Liver (tissue), 9 donors: ENCODE measurements around the gene PPP1R16B. TPM values are rescaled to one million over a fixed set of nuclear protein-coding genes. Genes with fewer than 3 reads are reported as not detected.

Source experiments
- DNase-seq: peaks from one replicate; pipeline ENCODE4 v3.0.0-alpha.2; 2017; ENCODE audit warnings: low spot score
- H3K27ac ChIP-seq, 2 donors: one replicate each; pipeline ENCODE4 v1.7.0; 2013; ENCODE audit warnings: inconsistent platforms in 2 of 2, low read length in 2 of 2, control low read depth in 1 of 2, low read depth in 1 of 2, mild to moderate bottlenecking in 1 of 2
- H3K27me3 ChIP-seq, 4 donors: one replicate each; pipeline versions ENCODE4 v1.6.1 to v1.7.0; 2013; ENCODE audit warnings: low read length in 3 of 4, inconsistent platforms in 1 of 4, mild to moderate bottlenecking in 1 of 4, moderate library complexity in 1 of 4; ENCODE audit not compliant: control insufficient read depth in 4 of 4, insufficient read depth in 4 of 4
- H3K36me3 ChIP-seq, 4 donors: one replicate each; pipeline versions ENCODE4 v1.6.1 to v1.7.0; 2013; ENCODE audit warnings: low read length in 3 of 4, mild to moderate bottlenecking in 3 of 4, low read depth in 1 of 4, moderate library complexity in 1 of 4; ENCODE audit not compliant: control insufficient read depth in 4 of 4, insufficient read depth in 3 of 4
- H3K4me1 ChIP-seq, 4 donors: one replicate each; pipeline versions ENCODE4 v1.6.1 to v1.7.0; 2013; ENCODE audit warnings: low read length in 3 of 4, mild to moderate bottlenecking in 3 of 4, moderate library complexity in 1 of 4; ENCODE audit not compliant: control insufficient read depth in 4 of 4, insufficient read depth in 4 of 4
- H3K4me3 ChIP-seq, 3 donors: one replicate each; pipeline versions ENCODE4 v1.6.1 to v1.7.0; 2013; ENCODE audit warnings: low read length in 3 of 3, control low read depth in 1 of 3, low read depth in 1 of 3, mild to moderate bottlenecking in 1 of 3
- H3K9ac ChIP-seq, 2 donors: one replicate each; pipeline ENCODE4 v1.7.0; 2013; ENCODE audit warnings: low read length in 2 of 2, mild to moderate bottlenecking in 2 of 2, moderate library complexity in 2 of 2, control low read depth in 1 of 2, low read depth in 1 of 2
- H3K9me3 ChIP-seq, 4 donors: one replicate each; pipeline versions ENCODE4 v1.6.1 to v1.7.0; 2013; ENCODE audit warnings: low read length in 3 of 4; ENCODE audit not compliant: control insufficient read depth in 4 of 4
- ATF3 ChIP-seq: IDR thresholded peaks from 2 replicates; pipeline ENCODE4 v1.6.1; 2016; ENCODE audit warnings: antibody characterized with exemption
- CTCF ChIP-seq: fragments of 150-350 bp; IDR thresholded peaks from 2 replicates; pipeline ENCODE4 v1.5.1; 2017; ENCODE audit warnings: improper control_type of control experiment, low read depth, low read length; ENCODE audit not compliant: missing input control
- EGR1 ChIP-seq, 2 donors: IDR thresholded peaks; 2 replicates each; pipeline ENCODE4 v1.6.1; 2016 to 2018; ENCODE audit warnings: antibody characterized with exemption in 2 of 2, low read depth in 2 of 2
- FOXA1 ChIP-seq: IDR thresholded peaks from 2 replicates; pipeline ENCODE4 v1.6.1; 2016; ENCODE audit warnings: antibody characterized with exemption
- GABPA ChIP-seq, 2 donors: IDR thresholded peaks in 1 of 2; conservative IDR thresholded peaks in 1 of 2; 2 replicates each; pipeline ENCODE4 v1.6.1; 2016; ENCODE audit warnings: antibody characterized with exemption in 2 of 2, mild to moderate bottlenecking in 1 of 2, moderate library complexity in 1 of 2
- HNF4A ChIP-seq, 2 donors: conservative IDR thresholded peaks; 2 replicates each; pipeline ENCODE4 v1.6.1; 2016; ENCODE audit warnings: antibody characterized with exemption in 2 of 2, mild to moderate bottlenecking in 2 of 2
- HNF4G ChIP-seq: IDR thresholded peaks from 2 replicates; pipeline ENCODE4 v1.6.1; 2016; ENCODE audit warnings: antibody characterized with exemption
- JUND ChIP-seq, 2 donors: IDR thresholded peaks; 2 replicates each; pipeline ENCODE4 v1.6.1; 2016; ENCODE audit warnings: antibody characterized with exemption in 2 of 2
- MAX ChIP-seq: IDR thresholded peaks from 2 replicates; pipeline ENCODE4 v1.6.1; 2016; ENCODE audit warnings: antibody characterized with exemption
- NR2F2 ChIP-seq: IDR thresholded peaks from 2 replicates; pipeline ENCODE4 v1.6.1; 2016; ENCODE audit warnings: antibody characterized with exemption
- RAD21 ChIP-seq, 2 donors: IDR thresholded peaks; 2 replicates each; pipeline ENCODE4 v1.6.1; 2016; ENCODE audit warnings: antibody characterized with exemption in 2 of 2, mild to moderate bottlenecking in 2 of 2
- REST ChIP-seq: IDR thresholded peaks from 2 replicates; pipeline ENCODE4 v1.6.1; 2016; ENCODE audit warnings: antibody characterized with exemption, mild to moderate bottlenecking
- RXRA ChIP-seq, 2 donors: IDR thresholded peaks; 2 replicates each; pipeline ENCODE4 v1.6.1; 2017 to 2018; ENCODE audit warnings: antibody characterized with exemption in 2 of 2, mild to moderate bottlenecking in 1 of 2
- SP1 ChIP-seq: IDR thresholded peaks from 2 replicates; pipeline ENCODE4 v1.6.1; 2018; ENCODE audit warnings: antibody characterized with exemption, mild to moderate bottlenecking
- YY1 ChIP-seq: IDR thresholded peaks from 2 replicates; pipeline ENCODE4 v1.6.1; 2016; ENCODE audit warnings: antibody characterized with exemption, mild to moderate bottlenecking
- ZBTB33 ChIP-seq: IDR thresholded peaks from 2 replicates; pipeline ENCODE4 v1.6.1; 2016; ENCODE audit warnings: antibody characterized with exemption
- whole genome bisulfite sequencing: extraction: QIAGEN DNeasy Blood & Tissue Kit; methylation state at CpG from one replicate; pipeline ENCODE4 v1.1.7; 2013; 5-methylcytosine and 5-hydroxymethylcytosine counted together
- polyA plus RNA-seq, 2 donors: library from polyadenylated mRNA; stranded (reverse) in 1 of 2; unstranded in 1 of 2; fragments of 200-250 nt in 1 of 2; fragments of >200 nt in 1 of 2; fragmentation: Nextera tagmentation in 1 of 2; extraction: Ambion mirVana in 1 of 2; gene quantifications; one replicate each; pipeline versions ENCODE4 v1.2.1 to v1.2.3, GENCODE V29; 2013 to 2015
- total RNA-seq, 2 donors: library from RNA; depleted of rRNA; stranded (reverse); fragments of >200 nt; gene quantifications; one replicate each; pipeline ENCODE4 v1.2.3, GENCODE V29; 2014
- donor health status: healthy.
- donor health status: healthy.
- donor health status: healthy.
- donor health status: healthy.
- donor health status: healthy.

PPP1R16B gene
- total and polyA plus RNA-seq, 4 donors: 0.84 to 5.7 (median 1.2) TPM

GRCh38 chr20:38897267-38897666, 91.8 kb downstream of the PPP1R16B start:
- TF ChIP-seq YY1 (no peak), EGR1 (IDR thresholded peaks at IDR 0.05; ENCODE audit: low read depth in 2 of 2) (no peak), SP1 (no peak), ZBTB33 (no peak), ATF3 (no peak), HNF4A (conservative IDR thresholded peaks at IDR 0.05) (no peak), CTCF (no peak), FOXA1 (no peak)
- no peak overlapping the region for H3K4me3 ChIP-seq
- no peak for DNase-seq
- H3K9me3 ChIP-seq: no peaks in the 10 kb centered on the region
- no peak overlapping the region for H3K9ac ChIP-seq
- 90% methylated on average over 4 of the region's 4 CpGs for WGBS
- H3K27ac ChIP-seq: no peak overlapping the region
- H3K36me3 ChIP-seq: no peaks in the 10 kb centered on the region
- no peaks in the 10 kb centered on the region for H3K27me3 ChIP-seq
- peaks cover 3 to 4% (median 3%) of the 10 kb centered on the region in 4 donors for H3K4me1 ChIP-seq

GRCh38 chr20:38900606-38901005, 95.1 kb downstream of the PPP1R16B start:
- Histone ChIP-seq H3K36me3 (no peaks in the 10 kb centered on the region), H3K27me3 (no peaks in the 10 kb centered on the region), H3K4me3 (no peak overlapping the region), H3K9me3 (peaks cover 0 to 2% (median under 1%) of the 10 kb centered on the region in 4 donors), H3K4me1 (no peaks in the 10 kb centered on the region), H3K9ac (no peak overlapping the region), H3K27ac (no peak overlapping the region)
- 92% methylated on average over 13 of the region's 13 CpGs for WGBS
- TF ChIP-seq HNF4A (conservative IDR thresholded peaks at IDR 0.05) (no peak), ZBTB33 (no peak), YY1 (no peak), MAX (no peak), RXRA (IDR thresholded peaks at IDR 0.05) (no peak), FOXA1 (no peak), SP1 (no peak), RAD21 (IDR thresholded peaks at IDR 0.05) (no peak), CTCF (no peak), HNF4G (no peak), EGR1 (IDR thresholded peaks at IDR 0.05; ENCODE audit: low read depth in 2 of 2) (no peak), REST (no peak), GABPA (IDR thresholded peaks at IDR 0.05 in 1 of 2, conservative IDR thresholded peaks at IDR 0.05 in 1 of 2) (no peak), NR2F2 (no peak), JUND (IDR thresholded peaks at IDR 0.05) (no peak)
- no peak for DNase-seq
